Measurements from ENCODE around the gene TMEM263.

DNA sequence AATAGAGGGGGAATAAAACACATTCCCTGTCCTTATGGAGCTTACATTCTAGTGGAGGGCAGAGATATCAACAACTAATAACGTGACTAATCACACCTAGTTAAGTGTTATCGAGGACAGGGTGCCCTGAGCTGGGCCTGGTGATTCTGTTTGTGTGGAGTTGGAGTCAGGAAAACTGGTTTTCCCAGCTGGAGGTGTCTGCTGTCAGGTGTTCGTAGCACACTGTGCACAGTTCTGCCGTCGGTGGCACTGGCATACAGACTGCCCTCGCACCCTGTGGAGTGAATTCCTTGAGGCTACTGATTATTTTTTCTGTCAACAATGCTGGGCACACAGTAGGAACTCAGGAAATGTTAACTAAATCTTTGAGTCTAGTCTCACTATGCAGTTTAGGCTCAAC is 32.1 kb downstream of the TMEM263 start:
- TF ChIP-seq EZH2 (IDR thresholded peaks at IDR 0.05) (no peak), POLR2AphosphoS5 (IDR thresholded peaks at IDR 0.05; ENCODE audit: borderline replicate concordance, low read depth, low read length) (no peak)

Data from SK-N-MC (cell line).